ENCODE results near the gene PTGER2.

The PTGER2 gene

DNA sequence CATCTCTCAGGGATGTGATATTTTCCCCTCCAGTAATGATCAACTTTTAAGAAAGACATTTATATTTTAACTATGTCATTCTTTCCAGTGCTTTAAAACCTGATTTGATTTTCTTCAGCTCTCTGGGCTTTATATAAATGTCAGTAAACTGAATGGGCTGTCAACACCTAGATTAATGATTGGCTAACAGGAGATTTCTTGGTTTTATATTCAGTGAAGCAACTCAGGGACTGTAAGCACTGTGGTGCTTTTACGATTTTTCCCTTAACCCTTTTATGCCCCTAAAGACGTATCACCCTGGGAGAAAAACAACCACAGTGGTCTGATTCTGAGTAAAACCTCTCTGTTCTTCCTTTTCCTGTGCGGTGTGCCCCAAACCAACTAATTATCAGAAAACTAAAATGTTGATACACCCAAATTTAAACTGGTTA lies 38.0 kb downstream of the PTGER2 start:
- H4K20me1 ChIP-seq (ENCODE audit: insufficient read depth, low read length, poor library complexity, severe bottlenecking): no peaks in the 10 kb centered on the region
- no peak overlapping the region for H3K9ac ChIP-seq (ENCODE audit: low read depth, low read length, poor library complexity, severe bottlenecking)
- H3K36me3 ChIP-seq (ENCODE audit: insufficient read depth, low read length): no peaks in the 10 kb centered on the region
- no peaks in the 10 kb centered on the region for H3F3A ChIP-seq (ENCODE audit: low read depth)
- no peaks in the 10 kb centered on the region for H3K79me2 ChIP-seq (ENCODE audit: insufficient read depth, low read length)
- no peak overlapping the region for H2AFZ ChIP-seq (ENCODE audit: low read length)
- no peaks in the 10 kb centered on the region for H3K9me2 ChIP-seq (replicated peaks; ENCODE audit: low read depth, low read length)
- no peak overlapping the region for H3K4me3 ChIP-seq (ENCODE audit: low read length, poor library complexity, severe bottlenecking)
- H3K4me2 ChIP-seq (ENCODE audit: low read depth, low read length, poor library complexity, severe bottlenecking): peak overlapping the region; percentile 39
- H3K9me3 ChIP-seq (ENCODE audit: insufficient read depth, low read depth, low read length): no peaks in the 10 kb centered on the region
- TF ChIP-seq, protein P1, sequence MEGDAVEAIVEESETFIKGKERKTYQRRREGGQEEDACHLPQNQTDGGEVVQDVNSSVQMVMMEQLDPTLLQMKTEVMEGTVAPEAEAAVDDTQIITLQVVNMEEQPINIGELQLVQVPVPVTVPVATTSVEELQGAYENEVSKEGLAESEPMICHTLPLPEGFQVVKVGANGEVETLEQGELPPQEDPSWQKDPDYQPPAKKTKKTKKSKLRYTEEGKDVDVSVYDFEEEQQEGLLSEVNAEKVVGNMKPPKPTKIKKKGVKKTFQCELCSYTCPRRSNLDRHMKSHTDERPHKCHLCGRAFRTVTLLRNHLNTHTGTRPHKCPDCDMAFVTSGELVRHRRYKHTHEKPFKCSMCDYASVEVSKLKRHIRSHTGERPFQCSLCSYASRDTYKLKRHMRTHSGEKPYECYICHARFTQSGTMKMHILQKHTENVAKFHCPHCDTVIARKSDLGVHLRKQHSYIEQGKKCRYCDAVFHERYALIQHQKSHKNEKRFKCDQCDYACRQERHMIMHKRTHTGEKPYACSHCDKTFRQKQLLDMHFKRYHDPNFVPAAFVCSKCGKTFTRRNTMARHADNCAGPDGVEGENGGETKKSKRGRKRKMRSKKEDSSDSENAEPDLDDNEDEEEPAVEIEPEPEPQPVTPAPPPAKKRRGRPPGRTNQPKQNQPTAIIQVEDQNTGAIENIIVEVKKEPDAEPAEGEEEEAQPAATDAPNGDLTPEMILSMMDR (conservative IDR thresholded peaks at IDR 0.05; ENCODE audit: low read length): no peak
- TF ChIP-seq EZH2phosphoT487 (IDR thresholded peaks at IDR 0.05; ENCODE audit: borderline replicate concordance): no peak
- H3K4me1 ChIP-seq (ENCODE audit: insufficient read depth, low read length, poor library complexity, severe bottlenecking): peaks cover 11% of the 10 kb centered on the region
- H3K27me3 ChIP-seq (ENCODE audit: insufficient read depth, low read length, poor library complexity, severe bottlenecking): peaks cover 81% of the 10 kb centered on the region

DNA sequence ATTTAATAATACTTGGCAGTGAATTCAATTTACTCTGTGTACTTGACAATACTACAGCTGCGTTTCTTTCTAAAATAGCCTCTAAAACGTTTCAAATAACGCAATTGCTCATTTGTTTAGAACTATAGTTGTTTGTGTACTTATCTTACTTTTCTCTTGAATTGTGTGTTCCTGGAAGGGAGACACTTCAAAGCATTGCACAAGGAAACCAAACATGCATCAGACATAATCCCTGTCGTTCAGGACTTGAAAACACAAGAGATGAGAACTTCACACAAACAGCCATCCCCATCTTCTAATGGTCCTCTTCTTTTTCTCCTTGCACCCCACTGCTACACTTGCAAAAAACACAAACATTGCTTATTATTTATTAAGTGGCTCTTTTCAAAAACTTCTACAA lies 38.5 kb downstream of the PTGER2 start:
- peaks cover 76% of the 10 kb centered on the region for H3K27me3 ChIP-seq (ENCODE audit: insufficient read depth, low read length, poor library complexity, severe bottlenecking)
- H3K79me2 ChIP-seq (ENCODE audit: insufficient read depth, low read length): no peaks in the 10 kb centered on the region
- no peaks in the 10 kb centered on the region for H3K9me3 ChIP-seq (ENCODE audit: insufficient read depth, low read depth, low read length)
- no peak overlapping the region for H2AFZ ChIP-seq (ENCODE audit: low read length)
- peak overlapping the region; percentile 39 for H3K4me2 ChIP-seq (ENCODE audit: low read depth, low read length, poor library complexity, severe bottlenecking)
- no peaks in the 10 kb centered on the region for H3K9me2 ChIP-seq (replicated peaks; ENCODE audit: low read depth, low read length)
- no peak overlapping the region for H3K4me3 ChIP-seq (ENCODE audit: low read length, poor library complexity, severe bottlenecking)
- H3K9ac ChIP-seq (ENCODE audit: low read depth, low read length, poor library complexity, severe bottlenecking): no peak overlapping the region
- peaks cover 11% of the 10 kb centered on the region for H3K4me1 ChIP-seq (ENCODE audit: insufficient read depth, low read length, poor library complexity, severe bottlenecking)
- H3K36me3 ChIP-seq (ENCODE audit: insufficient read depth, low read length): no peaks in the 10 kb centered on the region
- no peaks in the 10 kb centered on the region for H4K20me1 ChIP-seq (ENCODE audit: insufficient read depth, low read length, poor library complexity, severe bottlenecking)
- TF ChIP-seq, protein P1 (conservative IDR thresholded peaks at IDR 0.05; ENCODE audit: low read length): no peak
- TF ChIP-seq EZH2phosphoT487 (IDR thresholded peaks at IDR 0.05; ENCODE audit: borderline replicate concordance): no peak
- H3F3A ChIP-seq (ENCODE audit: low read depth): no peaks in the 10 kb centered on the region

DNA sequence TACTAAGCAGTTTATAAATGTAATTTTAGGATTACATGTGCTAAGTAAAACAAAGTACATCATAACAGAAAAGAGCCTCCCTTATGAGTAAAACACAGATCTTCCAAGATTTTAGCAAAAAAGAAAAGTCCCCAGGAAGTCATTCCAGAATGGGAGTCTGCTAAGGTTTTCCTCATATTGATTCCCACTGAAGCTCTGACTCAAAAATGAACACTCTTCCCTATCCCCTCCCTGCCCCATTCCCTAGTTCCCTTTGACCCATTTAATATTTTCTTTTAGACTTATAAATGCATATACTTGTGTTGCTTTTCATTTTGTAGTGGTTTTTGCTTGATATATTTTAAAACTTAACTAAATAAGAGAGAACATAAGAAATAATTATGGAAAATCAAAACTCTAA lies 40.1 kb downstream of the PTGER2 start:
- H4K20me1 ChIP-seq (ENCODE audit: insufficient read depth, low read length, poor library complexity, severe bottlenecking): no peaks in the 10 kb centered on the region
- H3K9me2 ChIP-seq (replicated peaks; ENCODE audit: low read depth, low read length): no peaks in the 10 kb centered on the region
- no peak overlapping the region for H3K9ac ChIP-seq (ENCODE audit: low read depth, low read length, poor library complexity, severe bottlenecking)
- TF ChIP-seq EZH2phosphoT487 (IDR thresholded peaks at IDR 0.05; ENCODE audit: borderline replicate concordance): no peak
- TF ChIP-seq, protein P1 (conservative IDR thresholded peaks at IDR 0.05; ENCODE audit: low read length): no peak
- H3K4me1 ChIP-seq (ENCODE audit: insufficient read depth, low read length, poor library complexity, severe bottlenecking): peaks cover 11% of the 10 kb centered on the region
- H3K27me3 ChIP-seq (ENCODE audit: insufficient read depth, low read length, poor library complexity, severe bottlenecking): peaks cover 61% of the 10 kb centered on the region
- H3K4me2 ChIP-seq (ENCODE audit: low read depth, low read length, poor library complexity, severe bottlenecking): no peak overlapping the region
- H3F3A ChIP-seq (ENCODE audit: low read depth): no peaks in the 10 kb centered on the region
- no peaks in the 10 kb centered on the region for H3K36me3 ChIP-seq (ENCODE audit: insufficient read depth, low read length)
- H3K79me2 ChIP-seq (ENCODE audit: insufficient read depth, low read length): no peaks in the 10 kb centered on the region
- H2AFZ ChIP-seq (ENCODE audit: low read length): no peak overlapping the region
- H3K9me3 ChIP-seq (ENCODE audit: insufficient read depth, low read depth, low read length): no peaks in the 10 kb centered on the region
- H3K4me3 ChIP-seq (ENCODE audit: low read length, poor library complexity, severe bottlenecking): no peak overlapping the region
